ENCODE data around the gene MED29.

DNA sequence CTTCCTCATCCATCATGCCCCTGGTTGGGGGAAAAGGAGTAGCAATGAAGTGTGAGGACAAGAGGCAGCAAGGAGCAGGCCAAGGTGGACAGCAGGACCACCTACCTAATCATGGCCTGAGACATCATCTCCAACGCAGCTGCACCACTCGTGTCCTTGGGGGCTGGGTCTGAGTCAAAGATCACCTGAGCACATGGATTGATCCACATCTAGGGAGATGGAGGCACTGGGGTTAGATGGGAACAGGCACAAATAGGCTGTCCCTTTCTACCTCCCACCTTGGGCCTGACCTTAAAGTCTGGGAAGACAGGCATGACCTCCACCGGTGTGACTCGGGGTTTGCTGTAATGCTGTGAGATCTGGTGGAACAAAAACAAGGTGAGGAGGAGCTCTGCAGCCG lies 2.5 kb upstream of the MED29 start:
- TF ChIP-seq, protein P1, sequence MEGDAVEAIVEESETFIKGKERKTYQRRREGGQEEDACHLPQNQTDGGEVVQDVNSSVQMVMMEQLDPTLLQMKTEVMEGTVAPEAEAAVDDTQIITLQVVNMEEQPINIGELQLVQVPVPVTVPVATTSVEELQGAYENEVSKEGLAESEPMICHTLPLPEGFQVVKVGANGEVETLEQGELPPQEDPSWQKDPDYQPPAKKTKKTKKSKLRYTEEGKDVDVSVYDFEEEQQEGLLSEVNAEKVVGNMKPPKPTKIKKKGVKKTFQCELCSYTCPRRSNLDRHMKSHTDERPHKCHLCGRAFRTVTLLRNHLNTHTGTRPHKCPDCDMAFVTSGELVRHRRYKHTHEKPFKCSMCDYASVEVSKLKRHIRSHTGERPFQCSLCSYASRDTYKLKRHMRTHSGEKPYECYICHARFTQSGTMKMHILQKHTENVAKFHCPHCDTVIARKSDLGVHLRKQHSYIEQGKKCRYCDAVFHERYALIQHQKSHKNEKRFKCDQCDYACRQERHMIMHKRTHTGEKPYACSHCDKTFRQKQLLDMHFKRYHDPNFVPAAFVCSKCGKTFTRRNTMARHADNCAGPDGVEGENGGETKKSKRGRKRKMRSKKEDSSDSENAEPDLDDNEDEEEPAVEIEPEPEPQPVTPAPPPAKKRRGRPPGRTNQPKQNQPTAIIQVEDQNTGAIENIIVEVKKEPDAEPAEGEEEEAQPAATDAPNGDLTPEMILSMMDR (IDR thresholded peaks at IDR 0.05), result no peak
- TF ChIP-seq POLR2A (IDR thresholded peaks at IDR 0.05) (no peak), POLR2AphosphoS5 (IDR thresholded peaks at IDR 0.05; ENCODE audit: insufficient read depth in 1 of 2, low read depth in 1 of 2) (no peak)
